GM19328 (cell line): ENCODE measurements around the gene ZNF326.
"Not testable (repeated sequence)": the region's sequence is repeated elsewhere in the genome, so short reads cannot be mapped to it uniquely, and the experiment has no call there.

Source experiments
- ATAC-seq: cut with Tn5 transposase; IDR thresholded peaks from one replicate; pipeline ENCODE4 v1.9.1; 2021; ENCODE audit warnings: mild to moderate bottlenecking, moderate library complexity; ENCODE audit not compliant: unreplicated experiment

Gene ZNF326

GRCh38 chr1:89995598-89996449 is 914 bp downstream of the ZNF326 start:
- ATAC-seq = no peak

DNA sequence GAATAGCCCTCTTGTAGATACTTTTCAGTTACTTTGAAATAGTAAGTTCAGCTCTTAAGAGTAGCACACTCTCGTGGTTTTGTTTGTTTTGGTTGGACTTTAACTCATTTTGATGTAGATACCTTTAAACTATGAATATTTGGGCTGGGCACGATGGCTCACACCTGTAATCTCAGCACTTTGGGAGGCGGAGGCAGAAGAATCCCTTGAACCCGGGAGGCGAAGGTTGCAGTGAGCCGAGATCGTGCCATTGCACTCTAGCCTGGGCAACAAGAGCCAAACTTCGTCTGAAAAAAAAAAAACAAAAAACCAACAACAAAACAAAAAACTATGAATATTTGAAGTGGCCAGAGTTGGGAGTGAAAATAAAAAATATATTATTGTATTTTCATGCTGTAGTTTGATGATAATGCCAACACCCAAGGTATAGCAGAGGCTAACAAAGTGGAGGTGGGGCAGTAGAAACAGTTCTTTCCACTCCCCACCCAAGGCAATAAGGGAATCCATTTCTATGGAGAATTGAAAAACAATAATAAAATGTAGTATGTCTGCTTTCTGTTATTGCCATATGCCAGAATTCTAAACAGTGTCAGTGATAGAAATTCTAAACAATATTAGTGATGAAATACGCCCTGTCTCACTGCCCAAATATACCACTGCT is 1.7 kb downstream of the ZNF326 start:
- ATAC-seq = no peak

DNA sequence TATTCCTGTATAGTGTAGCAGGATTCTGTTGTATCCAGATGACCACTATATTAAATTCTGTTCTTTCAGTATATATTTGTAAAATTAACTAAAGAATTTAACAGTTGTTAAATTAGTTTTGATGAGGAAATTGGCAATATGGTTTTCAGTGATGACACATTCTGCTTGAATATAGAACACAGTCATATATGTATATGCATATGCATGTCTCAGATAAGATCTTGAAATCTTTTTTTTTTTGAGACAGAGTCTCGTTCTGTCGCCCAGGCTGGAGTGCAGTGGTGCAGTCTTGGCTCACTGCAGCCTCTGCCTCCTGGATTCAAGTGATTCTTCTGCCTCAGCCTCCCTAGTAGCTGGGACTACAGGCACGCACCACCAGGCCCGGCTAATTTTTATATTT is 2.2 kb downstream of the ZNF326 start:
- ATAC-seq = not testable (repeated sequence)

GRCh38 chr1:89998306-89998705 is 3.4 kb downstream of the ZNF326 start:
- no peak for ATAC-seq

- no peak for ATAC-seq
Observed at GRCh38 chr1:89999208-89999607, 4.3 kb downstream of the ZNF326 start.

- no peak for ATAC-seq
Observed at GRCh38 chr1:89999628-90000027, 4.7 kb downstream of the ZNF326 start.

DNA sequence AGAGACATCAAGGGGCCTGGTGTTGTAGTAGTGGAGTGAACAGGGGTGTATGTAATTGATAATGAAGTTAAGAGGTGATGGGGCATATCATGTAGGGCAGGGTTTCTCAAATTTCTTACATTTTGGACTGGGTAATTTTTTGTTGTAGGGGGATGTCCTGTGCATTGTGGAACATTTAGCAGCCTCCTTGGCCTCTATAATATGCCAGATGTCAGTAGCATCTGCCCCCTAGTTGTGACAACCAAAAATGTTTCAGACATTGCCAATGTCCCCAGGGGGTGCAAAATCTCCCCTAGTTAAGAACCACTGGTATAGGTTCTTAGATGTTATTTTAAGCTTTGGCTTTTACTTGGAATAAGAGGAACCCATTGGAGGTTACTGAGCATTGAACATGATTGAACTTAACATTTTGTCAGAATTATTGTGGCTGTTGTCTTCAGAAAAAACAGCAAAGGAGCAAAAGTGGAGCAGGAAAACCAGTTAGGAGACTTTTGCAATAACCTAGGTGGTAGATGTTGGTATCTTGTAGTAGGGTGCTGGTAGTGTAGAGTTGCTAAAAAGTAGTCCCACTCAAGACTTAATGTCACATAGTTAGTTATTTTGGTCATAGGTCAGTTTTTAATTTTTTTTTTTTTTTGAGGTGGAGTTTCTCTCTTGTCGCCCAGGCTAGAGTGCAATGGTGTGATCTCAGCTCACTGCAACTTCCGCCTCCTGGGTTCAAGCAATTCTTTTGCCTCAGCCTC is 6.2 kb downstream of the ZNF326 start:
- no peak for ATAC-seq

DNA sequence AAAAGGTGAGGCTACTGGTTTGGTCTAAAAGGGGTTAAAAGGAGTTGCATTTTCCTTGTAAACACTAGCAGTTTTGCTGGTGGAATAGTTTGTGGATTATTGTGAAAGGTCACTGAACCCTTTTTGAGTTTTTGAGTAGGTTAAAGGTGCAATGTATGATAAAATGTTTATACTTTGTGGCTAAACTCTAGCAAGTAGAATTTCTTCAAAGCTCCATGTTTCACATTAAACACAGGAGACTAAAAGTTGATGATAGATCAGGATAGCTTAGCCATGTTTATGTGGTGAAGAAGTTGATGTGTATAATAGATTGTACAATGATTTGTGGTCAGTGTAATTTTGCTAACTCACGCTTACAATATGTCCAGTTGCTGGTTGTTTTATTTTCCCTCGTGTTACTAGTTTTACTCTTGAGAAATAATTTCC is 13.1 kb downstream of the ZNF326 start:
- no peak for ATAC-seq

DNA sequence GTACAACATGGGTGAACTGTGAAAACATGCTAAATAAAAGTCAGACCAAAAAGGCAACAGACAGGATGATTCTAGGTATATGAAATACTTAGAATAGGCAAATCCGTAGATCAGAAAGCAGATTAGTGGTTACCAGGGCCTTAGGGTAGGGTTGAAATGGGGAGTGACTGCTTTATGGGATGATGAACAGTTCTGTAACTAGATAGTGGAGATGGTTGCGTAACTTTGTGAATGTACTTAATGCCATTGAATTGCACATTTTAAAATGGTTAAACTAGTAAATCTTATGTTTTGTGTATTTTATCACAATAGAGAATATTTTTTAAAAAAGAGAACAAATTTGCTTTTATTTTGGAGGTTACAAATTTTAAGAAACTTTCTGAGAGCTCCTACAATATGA is 17.4 kb downstream of the ZNF326 start:
- no peak for ATAC-seq

GRCh38 chr1:90023691-90024090 is 28.8 kb downstream of the ZNF326 start:
- ATAC-seq = no peak

DNA sequence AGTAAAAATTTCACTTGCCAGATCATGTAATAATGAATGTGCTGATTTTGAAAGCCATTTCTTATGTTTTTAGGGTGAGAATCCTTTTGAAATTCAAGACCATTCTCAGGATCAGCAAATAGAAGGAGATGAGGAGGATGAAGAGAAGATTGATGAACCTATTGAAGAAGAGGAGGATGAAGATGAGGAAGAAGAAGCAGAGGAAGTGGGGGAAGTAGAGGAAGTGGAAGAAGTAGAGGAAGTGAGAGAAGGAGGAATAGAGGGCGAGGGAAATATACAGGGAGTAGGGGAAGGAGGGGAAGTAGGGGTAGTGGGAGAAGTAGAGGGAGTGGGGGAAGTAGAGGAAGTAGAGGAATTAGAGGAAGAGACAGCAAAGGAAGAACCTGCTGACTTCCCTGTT is 32.4 kb downstream of the ZNF326 start:
- no peak for ATAC-seq

DNA sequence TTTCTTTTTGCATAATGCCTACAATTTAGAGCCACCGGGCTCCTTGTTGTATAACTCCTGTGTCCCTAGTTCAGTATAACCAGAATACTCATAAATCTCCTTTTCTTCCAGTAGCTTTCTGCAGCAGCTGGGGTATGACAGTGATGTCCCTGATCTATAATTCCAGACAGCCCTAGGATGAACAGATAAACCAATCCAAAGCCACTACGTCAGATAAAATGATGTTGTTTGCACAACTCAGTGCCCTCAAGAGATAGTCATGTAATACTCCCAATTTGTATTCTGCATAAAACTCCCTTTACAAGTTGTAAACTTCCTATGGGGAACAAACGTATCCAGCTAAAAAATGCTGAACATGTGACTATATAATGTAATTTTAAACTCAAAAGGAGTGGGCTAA is 44.7 kb downstream of the ZNF326 start:
- ATAC-seq = no peak

DNA sequence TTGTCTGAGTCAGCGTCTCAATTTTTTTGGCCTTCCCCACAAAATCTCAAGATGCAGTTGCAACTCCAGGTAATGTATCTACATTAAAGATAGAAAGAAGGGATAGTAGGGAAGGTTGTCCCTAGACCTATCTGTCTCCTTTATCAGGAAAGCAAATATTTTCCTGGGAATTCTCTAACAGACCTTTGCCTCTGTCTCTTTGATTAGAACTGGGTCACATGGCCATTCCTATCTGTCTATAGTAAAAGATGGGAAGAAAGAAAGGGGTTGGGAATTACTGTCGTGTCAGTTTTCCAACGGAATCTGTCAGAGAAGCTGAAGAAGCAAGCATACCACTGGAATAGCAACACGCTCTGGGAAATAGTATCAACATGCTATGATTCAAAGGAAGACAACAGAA is 48.7 kb downstream of the ZNF326 start:
- no peak for ATAC-seq

- no peak for ATAC-seq
Observed at GRCh38 chr1:90044346-90044745, 49.4 kb downstream of the ZNF326 start.

GRCh38 chr1:90045853-90046563 is 51.1 kb downstream of the ZNF326 start:
- ATAC-seq = no peak

DNA sequence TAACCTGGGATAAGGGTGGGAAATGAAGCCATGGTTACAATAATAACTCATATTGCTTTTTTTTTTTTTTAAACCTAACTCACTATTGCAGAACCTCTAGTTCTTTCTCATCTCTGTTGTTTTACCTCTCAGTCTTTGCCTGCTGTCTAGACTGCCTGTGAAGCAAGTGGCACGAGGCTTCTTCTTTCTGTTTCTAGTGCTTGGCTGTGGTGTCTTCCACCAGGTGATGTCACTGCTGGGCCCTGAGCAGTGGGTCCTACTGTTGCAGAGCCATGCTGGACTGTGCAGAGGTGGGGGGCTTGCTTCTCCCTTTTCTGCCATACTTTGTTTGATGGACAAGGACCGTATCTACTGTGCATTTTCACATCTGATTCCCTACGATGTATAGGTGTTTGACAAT is 51.7 kb downstream of the ZNF326 start:
- no peak for ATAC-seq

- ATAC-seq = no peak
Observed at GRCh38 chr1:90048043-90048442, 53.1 kb downstream of the ZNF326 start.

DNA sequence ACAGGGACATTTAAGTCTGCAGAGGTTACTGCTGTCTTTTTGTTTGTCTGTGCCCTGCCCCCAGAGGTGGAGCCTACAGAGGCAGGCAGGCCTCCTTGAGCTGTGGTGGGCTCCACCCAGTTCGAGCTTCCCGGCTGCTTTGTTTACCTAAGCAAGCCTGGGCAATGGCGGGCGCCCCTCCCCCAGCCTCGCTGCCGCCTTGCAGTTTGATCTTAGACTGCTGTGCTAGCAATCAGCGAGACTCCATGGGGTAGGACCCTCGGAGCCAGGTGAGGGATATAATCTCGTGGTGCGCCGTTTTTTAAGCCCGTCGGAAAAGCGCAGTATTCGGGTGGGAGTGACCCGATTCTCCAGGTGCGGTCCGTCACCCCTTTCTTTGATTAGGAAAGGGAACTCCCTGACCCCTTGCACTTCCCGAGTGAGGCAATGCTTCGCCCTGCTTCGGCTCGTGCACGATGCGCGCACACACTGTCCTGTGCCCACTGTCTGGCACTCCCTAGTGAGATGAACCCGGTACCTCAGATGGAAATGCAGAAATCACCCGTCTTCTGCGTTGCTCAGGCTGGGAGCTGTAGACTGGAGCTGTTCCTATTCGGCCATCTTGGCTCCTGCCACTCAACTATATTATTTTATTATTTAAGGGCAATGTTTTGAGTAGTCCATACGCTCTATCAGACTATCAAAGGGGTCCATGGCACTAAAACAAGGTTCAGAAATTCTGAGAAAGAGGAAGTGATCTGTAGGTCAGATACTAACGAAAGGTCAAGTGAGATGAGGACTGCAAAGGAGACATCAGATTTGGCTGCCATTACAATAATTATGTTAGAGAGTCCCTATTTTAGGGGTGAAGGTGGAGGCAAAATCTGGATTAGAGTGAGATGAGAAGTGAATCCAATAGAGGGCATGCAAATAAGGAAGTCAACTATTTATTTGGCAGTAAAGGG is 68.1 kb downstream of the ZNF326 start:
- not testable (repeated sequence) for ATAC-seq

- not testable (repeated sequence) for ATAC-seq
Observed at GRCh38 chr1:90064109-90064508, 69.2 kb downstream of the ZNF326 start.
